ENCODE data around the gene TBRG1.
A peak's percentile ranks its signal among the peaks of the same experiment; 100 is the strongest.

Gene TBRG1

DNA sequence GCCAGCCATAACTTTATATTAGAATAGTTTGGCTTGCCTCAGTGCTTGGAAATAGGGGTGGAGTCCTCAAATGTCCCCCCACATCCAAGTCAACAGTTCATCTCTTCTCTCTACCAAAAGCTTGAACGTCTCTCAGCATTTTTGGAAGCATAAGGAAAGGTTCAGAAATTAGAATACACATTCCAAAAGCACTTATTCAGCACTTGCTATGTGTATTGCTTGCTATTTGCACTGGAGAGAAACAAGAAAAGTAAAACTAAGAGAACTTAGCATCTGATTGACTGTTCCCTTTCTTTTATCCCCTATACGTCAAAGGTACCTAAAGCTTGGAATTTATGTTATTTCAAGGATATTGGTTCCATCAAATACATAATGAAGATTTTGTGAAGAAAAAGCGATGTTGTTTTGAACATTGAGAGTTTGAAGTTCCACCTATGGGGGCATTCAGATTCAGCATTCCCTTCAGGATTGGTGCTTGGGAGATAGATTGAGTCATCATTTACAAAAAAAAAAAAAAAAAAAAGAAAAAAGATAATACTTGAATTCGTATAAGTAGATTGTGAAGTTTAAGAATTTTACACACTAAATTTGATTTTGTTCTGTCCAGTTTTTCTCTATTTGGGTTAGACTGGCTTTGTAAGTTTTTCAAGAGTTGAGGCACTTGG, 1.3 kb downstream of the TBRG1 start:
- no peak for DNase-seq

DNA sequence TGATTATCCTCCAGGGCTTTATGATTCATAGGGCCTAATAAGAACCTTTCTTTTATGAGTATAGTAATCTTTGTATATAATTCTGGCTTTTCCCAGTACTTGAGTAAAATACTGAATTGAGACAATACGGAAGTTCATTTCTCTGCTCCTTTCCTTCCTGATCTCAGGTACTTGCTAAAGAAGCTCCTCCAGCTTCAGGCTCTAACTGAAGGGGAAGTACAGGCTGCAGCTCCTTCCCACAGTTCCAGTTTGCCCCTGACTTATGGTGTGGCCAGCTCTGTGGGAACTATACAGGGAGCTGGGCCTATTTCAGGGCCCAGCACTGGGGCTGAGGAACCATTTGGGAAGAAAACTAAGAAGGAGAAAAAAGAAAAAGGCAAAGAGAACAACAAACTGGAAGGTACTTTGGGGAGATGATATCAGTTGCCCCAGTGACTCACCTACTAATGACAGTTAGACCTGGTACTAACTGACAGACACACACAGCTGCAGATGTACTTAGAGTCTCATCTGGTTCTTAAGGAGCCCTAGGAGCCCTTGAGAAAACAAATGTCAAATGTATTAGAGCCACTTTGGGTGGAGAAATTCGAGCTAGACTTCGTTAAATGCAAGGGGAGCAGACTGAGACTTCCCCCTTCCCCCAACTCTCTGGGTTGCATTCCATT, 3.0 kb downstream of the TBRG1 start:
- no peak for DNase-seq

DNA sequence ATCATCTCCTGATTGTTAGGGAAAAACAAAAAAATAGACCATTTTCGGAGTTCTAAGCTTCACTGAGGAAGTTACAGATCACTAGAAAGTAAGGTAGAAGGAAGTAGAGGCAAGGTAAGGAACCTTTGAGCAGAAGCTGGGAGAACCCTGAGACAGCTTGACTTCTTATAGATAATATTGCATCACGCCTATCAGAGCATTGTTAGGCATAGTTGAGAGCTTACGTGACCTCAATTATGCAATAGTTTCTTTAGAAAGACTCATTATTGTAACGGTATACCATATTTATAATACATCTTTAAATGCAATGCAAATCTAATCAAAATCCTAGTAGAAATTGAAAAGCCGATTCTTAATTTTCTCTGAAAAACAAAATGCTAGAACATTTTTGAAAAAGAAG, 4.9 kb downstream of the TBRG1 start:
- no peak for DNase-seq

DNA sequence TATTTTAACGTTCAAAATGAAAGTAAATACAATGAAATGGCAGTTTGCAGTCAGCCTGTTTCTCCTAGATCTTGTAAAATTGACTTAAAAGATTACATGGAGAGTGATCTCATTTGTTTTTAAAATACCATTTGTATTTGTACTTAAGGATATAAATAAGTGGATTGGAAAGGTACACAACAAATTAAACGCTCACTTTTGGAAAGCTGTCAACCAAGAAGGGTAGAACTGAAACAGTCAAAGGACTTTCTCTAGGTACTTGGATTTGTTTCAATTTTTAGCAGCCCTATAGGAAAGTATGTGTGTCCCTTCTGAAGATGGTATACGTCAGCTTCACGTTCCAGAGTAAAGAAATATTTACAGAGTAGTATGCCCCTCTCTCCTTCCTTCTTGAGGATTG, 7.3 kb downstream of the TBRG1 start:
- no peak for DNase-seq

DNA sequence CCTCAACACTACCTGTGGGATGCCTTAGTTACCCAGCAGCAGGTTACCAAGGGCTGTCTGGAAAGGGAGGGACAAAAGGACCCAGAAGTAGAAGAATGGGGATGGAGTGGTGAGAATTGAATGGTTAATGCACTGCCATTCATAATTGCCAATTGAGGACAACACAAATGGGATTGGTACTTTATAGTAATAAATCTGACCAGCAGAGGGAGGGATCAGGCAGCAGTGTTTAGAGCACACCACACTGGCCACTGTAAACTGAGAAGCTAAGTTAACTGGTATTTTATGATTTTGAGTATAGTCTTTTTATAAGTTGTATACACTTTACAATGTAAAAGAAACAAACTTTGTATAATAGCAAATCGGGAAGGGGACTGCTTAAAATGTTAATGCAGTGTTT, 10.7 kb downstream of the TBRG1 start:
- DNase-seq = no peak

DNA sequence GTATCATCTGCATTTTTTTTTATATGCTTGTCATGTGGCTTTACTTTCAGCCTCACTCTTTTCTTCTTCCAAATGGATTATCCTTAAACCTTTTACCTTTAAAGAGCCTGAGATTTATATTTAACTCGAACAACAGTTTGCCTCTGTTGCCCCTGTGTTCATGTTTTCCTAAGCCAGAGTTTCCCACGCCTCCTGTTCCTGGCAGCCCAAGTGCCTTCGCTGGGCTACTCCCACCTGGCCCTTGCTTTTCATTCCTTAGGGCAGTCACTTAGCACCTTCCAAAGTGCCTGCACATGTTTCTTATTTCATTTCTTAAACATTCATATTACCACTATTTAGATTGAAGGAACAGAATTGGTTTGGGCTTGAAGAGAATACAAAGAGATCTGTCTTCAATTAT, 13.3 kb downstream of the TBRG1 start:
- DNase-seq = no peak

DNA sequence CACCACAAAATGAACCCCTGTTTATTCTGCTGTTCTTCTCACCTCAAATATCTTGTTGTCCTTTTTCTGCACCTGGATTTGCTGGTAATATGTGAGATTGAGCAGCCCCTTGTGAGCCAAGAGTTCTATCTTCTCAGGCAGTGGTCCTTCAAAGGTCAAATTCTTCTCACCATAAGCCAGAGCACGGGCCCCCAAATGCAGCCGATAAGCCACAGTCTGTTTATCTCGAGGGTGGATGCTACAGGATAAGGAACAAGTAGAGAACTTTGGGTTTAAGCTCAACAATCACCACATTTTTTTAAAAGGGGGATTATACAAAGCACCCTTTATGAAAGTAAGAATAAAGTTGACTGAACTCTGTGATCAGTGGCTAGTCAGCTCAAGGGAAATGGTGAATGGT, 15.8 kb downstream of the TBRG1 start:
- DNase-seq = no peak

DNA sequence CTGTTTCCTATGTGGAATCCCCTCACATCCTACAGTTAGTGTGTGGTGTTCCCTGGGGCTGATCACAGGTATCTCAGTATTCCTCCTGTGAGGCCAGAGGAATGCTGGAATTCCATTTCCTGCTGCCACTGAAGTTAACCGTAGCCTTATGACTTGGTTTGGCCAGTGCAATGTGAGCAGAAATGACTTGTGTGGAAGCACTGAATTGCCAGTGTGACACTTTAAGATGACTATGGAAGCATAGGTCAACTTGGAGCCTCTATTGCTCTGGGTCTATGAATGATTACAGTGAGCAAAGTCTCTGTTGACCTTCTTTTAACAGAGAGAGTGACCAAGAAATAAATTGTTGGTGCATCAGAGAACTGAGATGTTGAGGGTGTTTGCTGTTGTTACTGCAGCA, 16.5 kb downstream of the TBRG1 start:
- DNase-seq = no peak

DNA sequence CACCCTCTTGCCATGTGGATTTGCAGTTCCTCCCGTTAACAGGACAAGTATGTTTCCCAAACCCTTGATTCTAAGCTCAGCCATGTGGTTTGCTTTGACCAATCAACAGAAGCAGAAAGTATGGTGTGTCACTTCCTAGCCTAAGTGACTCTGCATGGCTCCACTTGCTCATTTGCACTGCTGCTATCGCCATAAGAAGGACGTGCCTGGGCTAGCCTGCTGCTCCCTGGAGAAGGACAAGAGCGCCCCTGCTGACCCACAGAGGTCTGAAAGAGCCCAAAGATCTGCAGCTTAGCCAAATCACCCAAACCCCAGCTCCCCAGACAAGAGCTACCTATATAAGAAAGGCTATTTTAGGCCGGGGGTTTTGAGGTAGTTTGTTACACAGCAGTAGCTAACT, 18.0 kb downstream of the TBRG1 start:
- DNase-seq = no peak

DNA sequence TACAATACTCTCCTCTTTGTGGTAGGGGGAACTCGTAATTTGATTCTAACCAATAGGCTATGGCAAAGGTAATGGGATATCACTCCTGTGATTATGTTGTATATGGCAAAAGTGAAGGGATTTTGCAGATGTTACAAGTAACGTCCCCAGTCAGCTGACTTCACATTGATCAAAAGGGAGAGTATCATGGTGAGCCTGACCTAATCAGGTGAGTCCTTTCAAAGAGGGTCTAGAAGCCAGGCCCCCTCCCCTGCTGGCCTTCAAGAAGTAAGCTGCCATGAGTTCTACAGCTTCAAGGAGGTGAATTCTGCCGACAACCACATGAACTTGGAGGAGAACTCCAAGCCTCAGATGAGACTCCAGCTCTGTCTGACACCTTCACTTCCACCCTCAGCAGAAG, 20.0 kb downstream of the TBRG1 start:
- DNase-seq = no peak

DNA sequence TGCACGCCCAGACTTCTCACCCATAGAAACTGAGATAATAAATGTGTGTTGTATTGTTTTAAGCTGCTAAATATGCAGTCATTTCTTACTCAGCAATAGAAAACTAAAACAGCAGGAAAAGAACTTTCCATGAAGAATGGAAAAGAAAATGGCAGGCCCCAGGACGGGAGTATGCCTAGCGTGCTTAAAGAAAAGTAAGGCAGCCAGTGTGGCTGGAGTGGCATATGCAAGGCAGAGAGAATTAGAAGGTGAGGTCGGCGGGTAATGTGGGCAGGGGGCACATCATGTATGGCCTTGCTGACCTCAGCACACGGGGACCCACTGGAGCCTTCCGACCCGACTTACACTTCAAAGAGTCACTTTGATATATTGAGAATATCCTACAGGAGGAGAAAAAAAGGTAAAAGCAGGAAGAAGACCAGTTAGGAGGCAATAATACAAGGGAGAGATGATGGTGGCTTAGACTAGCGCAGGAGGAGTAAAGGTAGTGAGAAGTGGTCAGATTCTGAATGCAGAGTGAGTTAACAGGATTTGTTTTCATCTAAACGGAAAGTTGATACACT, 20.5 kb downstream of the TBRG1 start:
- no peak for DNase-seq

DNA sequence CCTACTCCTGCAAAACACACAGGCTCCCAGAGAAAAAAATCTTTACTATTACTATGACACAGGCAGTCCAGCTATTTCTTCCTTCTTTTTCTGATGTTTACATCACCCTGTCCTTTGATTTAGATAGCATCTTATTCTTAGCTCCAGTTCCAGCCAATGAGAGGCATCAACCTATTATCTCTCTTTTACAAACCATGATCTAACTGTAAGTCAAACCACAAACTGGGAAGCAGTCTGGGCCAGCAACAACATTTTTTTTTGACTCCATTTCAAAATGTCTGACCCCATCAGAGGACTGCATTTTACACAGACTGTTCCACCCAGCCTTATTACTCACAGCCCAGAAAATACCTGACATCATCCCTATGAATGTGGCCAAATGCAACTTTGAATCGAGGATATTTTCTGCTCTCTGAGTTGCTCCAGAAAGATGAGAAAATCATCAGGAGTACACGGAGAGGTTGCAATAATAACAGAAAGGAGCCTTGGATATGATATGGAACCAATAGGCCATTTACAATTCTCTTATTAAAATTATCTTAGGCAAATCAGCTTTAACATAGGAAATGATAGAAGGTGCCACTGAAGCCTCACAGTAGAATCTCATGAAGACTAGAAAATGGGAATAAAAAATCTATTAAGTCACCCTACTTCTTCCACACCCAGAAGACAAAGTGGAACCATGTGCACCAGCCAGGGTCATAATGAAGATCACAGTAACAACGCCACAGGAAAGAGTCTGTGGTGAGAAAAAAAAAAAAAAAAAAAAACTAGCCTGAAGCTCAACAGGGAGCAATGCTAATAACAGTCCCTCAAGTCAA, 21.2 kb downstream of the TBRG1 start:
- DNase-seq = no peak

DNA sequence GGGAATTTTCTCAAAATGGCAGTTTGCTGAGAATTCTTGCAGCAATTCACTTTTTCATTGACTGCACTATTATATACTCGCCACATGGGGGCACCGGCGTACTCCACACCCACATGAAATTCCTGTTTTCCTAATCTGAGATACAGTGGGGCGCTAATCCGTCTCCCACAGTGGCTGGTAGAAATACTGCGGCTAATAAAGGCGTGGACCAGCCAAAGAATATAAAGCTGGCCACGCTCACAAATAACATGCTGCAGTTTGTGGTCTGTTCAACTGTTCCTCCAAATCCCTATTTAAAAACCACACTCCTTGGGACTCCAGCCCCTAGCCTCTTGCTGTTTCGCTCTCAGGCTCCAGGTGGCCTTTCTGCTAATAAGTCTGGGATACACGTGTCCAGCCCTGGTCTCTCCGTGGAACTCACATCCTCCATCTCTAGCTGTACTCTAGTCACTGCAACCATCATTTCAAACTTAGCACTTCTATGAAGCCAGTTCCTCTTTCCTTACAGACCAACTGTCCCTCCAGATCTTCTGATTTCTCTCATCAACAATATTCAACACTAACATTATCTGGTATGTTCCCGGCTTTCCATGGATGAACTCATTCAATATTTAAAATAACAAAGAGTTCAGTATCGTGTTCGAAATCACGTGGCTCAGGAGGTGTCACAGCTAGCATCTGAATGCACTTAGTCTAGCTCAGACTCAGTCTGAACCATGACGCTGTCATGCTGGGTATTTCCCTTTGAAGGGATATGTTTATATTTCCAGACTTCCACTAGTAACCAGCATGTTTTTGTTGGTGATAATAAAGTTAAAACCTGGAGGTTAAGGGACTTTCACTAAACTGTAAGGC, 22.0 kb downstream of the TBRG1 start:
- DNase-seq = peak; percentile 78

DNA sequence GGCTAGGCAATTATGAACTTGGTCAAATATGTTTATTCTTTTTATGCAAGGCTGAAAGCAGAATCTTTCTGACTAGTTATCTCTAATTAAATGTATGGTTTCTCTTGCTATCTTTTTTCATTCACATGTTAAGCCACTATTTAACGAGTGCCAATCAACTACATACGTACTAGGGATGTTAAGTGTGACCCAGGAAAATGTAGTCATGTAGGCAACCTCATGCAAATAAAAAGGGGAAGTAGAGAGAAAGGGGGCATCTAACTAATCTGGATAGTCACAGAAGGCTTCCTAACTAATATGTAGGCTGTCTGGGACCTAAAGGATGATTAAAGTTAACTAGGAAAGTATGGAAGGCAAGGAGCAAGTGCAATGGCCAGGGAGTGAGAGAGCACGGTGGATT, 23.5 kb downstream of the TBRG1 start:
- no peak for DNase-seq

DNA sequence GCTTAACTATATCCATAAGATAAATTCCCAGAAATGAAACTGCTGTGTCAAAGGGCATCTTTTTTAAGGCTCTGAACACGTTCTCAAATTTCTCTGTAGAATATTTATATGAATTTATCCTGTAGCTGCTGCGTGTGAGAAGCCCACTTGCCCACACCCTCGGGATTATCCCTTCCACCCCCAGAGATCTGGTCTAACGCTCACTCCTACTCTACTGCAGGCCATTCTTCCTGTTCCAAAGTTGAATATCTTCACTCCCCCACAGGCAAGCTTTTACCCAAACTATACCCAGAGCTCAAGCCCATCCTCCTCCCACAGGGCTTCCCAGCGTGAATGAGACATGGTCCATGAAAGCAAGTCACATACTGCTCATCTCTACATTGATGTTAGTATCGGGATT, 25.9 kb downstream of the TBRG1 start:
- no peak for DNase-seq

DNA sequence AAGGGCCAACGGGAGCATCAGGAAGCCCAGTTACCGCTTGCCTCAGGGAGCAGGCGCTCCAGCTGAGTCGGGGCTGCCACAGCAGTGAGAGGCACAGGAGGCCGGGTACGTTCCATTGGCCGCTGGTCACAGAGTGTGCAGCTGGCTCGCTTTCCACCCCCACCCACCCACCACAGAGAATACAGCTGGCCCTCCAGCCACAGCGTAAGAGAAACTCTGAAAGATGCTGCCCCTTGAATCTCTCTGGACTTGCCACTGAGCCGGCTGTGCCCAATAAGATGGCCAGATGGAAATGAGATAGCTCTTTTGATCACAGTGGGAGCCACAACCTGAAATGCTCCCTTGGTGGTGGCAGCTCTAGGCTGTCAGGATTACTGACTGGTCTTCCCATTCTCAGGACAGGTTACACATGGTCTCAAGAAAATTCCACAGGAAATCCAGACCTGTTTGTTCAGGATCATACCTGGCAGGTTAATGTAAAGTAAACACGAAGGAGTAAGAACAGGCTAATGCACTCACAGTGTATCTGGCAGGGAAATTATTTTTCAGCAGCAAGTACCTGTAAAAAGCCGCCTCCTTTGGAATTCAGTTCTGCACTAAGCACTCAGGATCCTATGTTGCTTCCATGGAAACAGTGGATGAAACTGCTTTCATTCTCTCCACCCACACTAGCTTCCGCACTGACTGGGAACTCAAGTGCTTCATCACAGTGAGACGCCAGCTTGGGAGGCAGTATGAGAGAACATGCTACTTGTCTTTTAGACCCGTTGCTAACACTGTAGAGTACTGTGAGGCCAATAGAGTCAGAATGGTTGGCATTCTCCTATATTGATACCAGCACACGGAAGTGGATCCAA, 34.3 kb downstream of the TBRG1 start:
- peak; percentile 71 for DNase-seq

DNA sequence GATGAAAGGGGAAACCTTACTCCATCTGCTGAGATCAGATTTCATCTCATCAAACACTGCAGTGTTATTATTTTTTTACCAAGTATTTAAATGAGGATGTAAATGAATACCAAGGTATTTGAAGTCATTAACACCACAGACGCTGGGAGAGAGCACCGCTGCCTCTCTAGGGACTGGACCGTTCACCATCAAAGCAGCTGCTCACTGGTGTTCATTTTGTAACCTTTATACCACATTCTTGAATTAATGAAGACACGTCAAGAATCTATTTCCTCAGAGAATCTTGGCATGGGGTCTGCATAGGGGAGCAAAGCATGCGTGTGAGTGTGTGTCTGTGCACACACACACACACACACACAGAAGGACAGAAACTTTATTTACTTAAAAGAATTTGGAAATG, 35.2 kb downstream of the TBRG1 start:
- no peak for DNase-seq

DNA sequence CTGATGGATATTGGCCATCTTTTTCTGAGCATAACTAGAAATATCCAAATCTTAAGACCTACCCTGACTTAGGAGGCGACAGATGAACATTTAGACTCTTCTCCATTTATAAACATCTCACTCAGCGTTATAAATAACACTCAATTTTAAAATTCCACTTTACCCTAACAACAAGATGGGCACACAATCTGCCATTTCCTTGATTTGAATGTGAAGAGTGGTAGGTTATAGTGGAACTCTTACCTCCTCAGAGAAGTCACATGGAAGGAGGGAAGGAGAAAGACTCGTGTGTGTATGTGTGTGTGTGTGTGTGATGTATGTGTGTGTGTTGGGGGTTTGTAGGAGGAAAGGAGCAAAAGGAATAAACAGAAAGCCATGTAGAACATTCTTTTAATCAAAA, 35.8 kb downstream of the TBRG1 start:
- DNase-seq = no peak

DNA sequence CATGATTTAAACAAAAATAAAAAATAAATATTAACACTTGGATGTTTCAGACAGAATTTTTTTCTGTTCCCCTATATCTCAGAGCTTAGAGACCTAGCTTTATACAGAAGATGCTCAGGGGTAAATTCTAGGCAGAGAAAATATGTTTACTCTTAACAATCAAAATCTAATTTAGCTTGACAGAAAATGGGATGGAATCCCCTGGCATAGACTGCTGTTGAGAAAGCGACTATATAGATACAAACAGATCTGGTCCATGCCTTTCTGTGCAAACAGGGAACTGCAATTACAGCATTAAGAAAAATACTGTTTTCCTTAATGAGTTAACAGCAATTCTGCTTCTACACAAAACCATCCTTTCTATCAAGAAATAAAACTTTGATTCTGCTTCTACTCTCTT, 36.3 kb downstream of the TBRG1 start:
- DNase-seq = no peak

DNA sequence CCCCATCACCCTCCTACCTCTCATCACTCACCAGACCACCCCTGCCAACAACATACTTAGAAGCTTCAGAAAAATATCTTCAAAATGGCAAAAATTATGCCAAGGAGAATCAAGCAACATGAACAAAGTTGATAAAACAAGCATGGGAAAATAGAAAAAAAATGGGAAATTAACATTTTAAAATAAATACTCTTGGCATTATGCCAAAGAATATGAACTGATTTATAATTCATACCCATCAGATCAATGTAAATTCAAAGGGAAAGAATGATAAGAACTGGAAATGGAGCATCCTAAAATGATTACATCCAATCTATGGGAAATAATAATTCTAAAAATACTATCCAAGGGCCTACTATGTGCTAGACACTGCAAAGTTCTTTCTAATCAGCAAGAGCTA, 38.9 kb downstream of the TBRG1 start:
- DNase-seq = no peak

DNA sequence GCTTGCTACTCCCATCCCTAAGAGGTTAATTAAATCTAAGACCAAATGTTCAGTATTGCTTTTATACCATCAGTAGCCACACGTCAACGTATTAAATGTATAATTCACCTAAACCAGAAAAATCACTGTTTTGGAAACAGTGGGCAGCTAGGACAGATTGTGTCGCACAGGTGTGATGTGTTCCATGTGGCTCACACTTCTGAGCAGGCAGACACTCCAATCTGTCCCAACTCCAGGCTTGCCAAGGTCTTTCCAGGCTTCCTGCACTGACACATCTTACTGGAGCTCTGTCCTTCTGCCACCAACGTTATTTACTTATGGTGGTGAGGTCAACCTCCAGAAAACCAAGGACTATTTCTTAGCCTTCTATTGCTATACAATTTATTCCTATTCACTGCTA, 39.4 kb downstream of the TBRG1 start:
- DNase-seq = no peak

DNA sequence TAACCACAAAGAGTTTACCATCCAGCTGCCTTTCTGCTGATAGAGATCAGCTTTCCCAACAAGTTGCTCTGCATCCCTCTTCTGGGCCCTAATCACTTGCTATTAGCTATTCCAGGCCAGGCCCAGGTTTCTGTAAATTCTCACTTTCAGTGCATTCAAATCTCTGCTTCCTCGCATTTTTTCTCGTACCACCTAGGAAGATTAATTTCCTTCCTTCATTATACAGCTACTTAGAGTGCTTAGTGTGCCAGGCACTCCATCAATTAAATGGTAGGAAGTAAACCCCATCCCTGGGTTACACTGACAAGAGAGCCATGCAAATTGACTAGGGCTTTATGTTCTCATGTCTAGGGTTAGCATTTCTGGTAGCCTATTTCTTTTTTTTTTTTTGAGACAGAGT, 41.2 kb downstream of the TBRG1 start:
- DNase-seq = no peak

All from NCI-H1092 treated with DMSO at 0.1 percent for 48 hours (cell line).